DND-41 (cell line): ENCODE measurements around the gene STMN3.
"Not testable (repeated sequence)": the region's sequence is repeated elsewhere in the genome, so short reads cannot be mapped to it uniquely, and the experiment has no call there.

Experiments used
- CTCF ChIP-seq: IDR thresholded peaks from 2 replicates; pipeline ENCODE4 v1.5.1; 2012; ENCODE audit warnings: borderline replicate concordance, low read length, moderate library complexity, mild to moderate bottlenecking; ENCODE audit not compliant: poor library complexity, severe bottlenecking; ENCODE audit errors: extremely low read depth
- EZH2 ChIP-seq: IDR thresholded peaks from 3 replicates; pipeline ENCODE4 v1.6.1; 2012; ENCODE audit warnings: borderline replicate concordance, low read depth, mild to moderate bottlenecking, moderate library complexity, low read length, inconsistent platforms; ENCODE audit not compliant: severe bottlenecking

- TF ChIP-seq CTCF, EZH2: not testable (repeated sequence)
These were observed 18.5 kb upstream of the STMN3 start for GRCh38 chr20:63671695-63672094.
